Neural cell (in vitro differentiated cells): ENCODE results near the gene AP3B1. TPM values are rescaled to one million over a fixed set of nuclear protein-coding genes. Genes with fewer than 3 reads are reported as not detected.

Experiments
- H2AFZ ChIP-seq: fragments of 200-600, 300-800 bp; sonication (generic), shearing (Covaris generic); 2 replicates; pipeline ENCODE4 v1.6.0; 2014; ENCODE audit warnings: low read depth, mild to moderate bottlenecking, antibody characterized with exemption, low read length, moderate library complexity
- H3F3A ChIP-seq: fragments of 200-600 bp; shearing (Covaris generic); 2 replicates; pipeline ENCODE4 v1.6.1; 2016; ENCODE audit warnings: mild to moderate bottlenecking, moderate library complexity, mixed read lengths, antibody characterized with exemption, low read length; ENCODE audit not compliant: insufficient read depth, poor library complexity, severe bottlenecking
- H3K27ac ChIP-seq: fragments of 200-600, 300-800 bp; sonication (generic), shearing (Covaris generic); 2 replicates; pipeline ENCODE4 v1.5.1; 2014; ENCODE audit warnings: mild to moderate bottlenecking, low read length, moderate library complexity
- H3K27me3 ChIP-seq: fragments of 300-800, 200-600 bp; sonication (generic), shearing (Covaris generic); 2 replicates; pipeline ENCODE4 v1.6.0; 2014; ENCODE audit warnings: mild to moderate bottlenecking, low read depth, low read length, moderate library complexity; ENCODE audit not compliant: insufficient read depth
- H3K36me3 ChIP-seq: fragments of 300-800, 200-600 bp; sonication (generic), shearing (Covaris generic); 2 replicates; pipeline ENCODE4 v1.5.1; 2014; ENCODE audit warnings: mild to moderate bottlenecking, antibody characterized with exemption, low read length, moderate library complexity; ENCODE audit not compliant: insufficient read depth
- H3K4me2 ChIP-seq: fragments of 300-800, 200-600 bp; sonication (generic), shearing (Covaris generic); 2 replicates; pipeline ENCODE4 v1.6.0; 2014; ENCODE audit warnings: mild to moderate bottlenecking, low read length
- H3K4me3 ChIP-seq: fragments of 300-800, 200-600 bp; sonication (generic), shearing (Covaris generic); 2 replicates; pipeline ENCODE4 v1.5.1; 2014; ENCODE audit warnings: mild to moderate bottlenecking, low read length, moderate library complexity
- H3K79me2 ChIP-seq: fragments of 200-600 bp; shearing (Covaris generic); replicated peaks from 2 replicates; pipeline ENCODE4 v1.6.0; 2014; ENCODE audit warnings: mild to moderate bottlenecking, low read length, moderate library complexity; ENCODE audit not compliant: insufficient read depth
- H3K9ac ChIP-seq: fragments of 300-800, 200-600 bp; sonication (generic), shearing (Covaris generic); 2 replicates; pipeline ENCODE4 v1.6.1; 2016; ENCODE audit warnings: mild to moderate bottlenecking, low read length, mixed read lengths
- H3K9me2 ChIP-seq: fragments of 200-600 bp; shearing (Covaris generic); 2 replicates; pipeline ENCODE4 v1.6.1; 2016; ENCODE audit warnings: mild to moderate bottlenecking, low read length, mixed read lengths; ENCODE audit not compliant: insufficient read depth
- H3K9me3 ChIP-seq: fragments of 200-600, 300-800 bp; sonication (generic), shearing (Covaris generic); 2 replicates; pipeline ENCODE4 v1.6.1; 2016; ENCODE audit warnings: mild to moderate bottlenecking, mixed run types, low read length, moderate library complexity, mixed read lengths
- H4K20me1 ChIP-seq: fragments of 200-600 bp; shearing (Covaris generic); 2 replicates; pipeline ENCODE4 v1.6.1; 2016; ENCODE audit warnings: mild to moderate bottlenecking, mixed run types; ENCODE audit not compliant: insufficient read depth
- CTCF ChIP-seq: fragments of 450-650 bp; IDR thresholded peaks from 2 replicates; pipeline ENCODE4 v1.5.1; 2014; ENCODE audit warnings: antibody characterized with exemption, mild to moderate bottlenecking, moderate library complexity; ENCODE audit not compliant: poor library complexity, severe bottlenecking
- EP300 ChIP-seq: fragments of 450-650 bp; conservative IDR thresholded peaks from 2 replicates; pipeline ENCODE4 v1.6.1; 2014; ENCODE audit warnings: antibody characterized with exemption, mild to moderate bottlenecking, moderate library complexity; ENCODE audit not compliant: poor library complexity, severe bottlenecking
- EZH2 ChIP-seq: fragments of 200-600, 300-800 bp; shearing (Covaris generic), sonication (generic); IDR thresholded peaks from 2 replicates; pipeline ENCODE4 v1.6.1; 2014; ENCODE audit warnings: antibody characterized with exemption, low read length, borderline replicate concordance, mild to moderate bottlenecking; ENCODE audit not compliant: insufficient read depth, poor library complexity, severe bottlenecking
- MXI1 ChIP-seq: fragments of 450-650 bp; conservative IDR thresholded peaks from 2 replicates; pipeline ENCODE4 v1.6.1; 2014; ENCODE audit warnings: antibody characterized with exemption, mild to moderate bottlenecking; ENCODE audit not compliant: poor library complexity, severe bottlenecking
- POLR2AphosphoS5 ChIP-seq: IDR thresholded peaks from 2 replicates; pipeline ENCODE4 v1.6.1; 2012
- RAD21 ChIP-seq: fragments of 450-650 bp; conservative IDR thresholded peaks from 2 replicates; pipeline ENCODE4 v1.6.1; 2014; ENCODE audit warnings: antibody characterized with exemption, mild to moderate bottlenecking, moderate library complexity
- SMC3 ChIP-seq: fragments of 450-650 bp; conservative IDR thresholded peaks from 2 replicates; pipeline ENCODE4 v1.6.1; 2014; ENCODE audit warnings: antibody characterized with exemption, mild to moderate bottlenecking, moderate library complexity; ENCODE audit not compliant: poor library complexity
- TAF1 ChIP-seq: IDR thresholded peaks from 2 replicates; pipeline ENCODE4 v1.6.1; 2012; ENCODE audit warnings: low read depth
- polyA plus RNA-seq: library from polyadenylated mRNA; depleted of rRNA; stranded (reverse); fragments of >200 nt; gene quantifications from 2 replicates; pipeline ENCODE4 v1.2.3, GENCODE V29; 2014
- TF ChIP-seq, protein P1 (sequence below): IDR thresholded peaks from 2 replicates; pipeline ENCODE4 v1.6.1; 2012; ENCODE audit warnings: borderline replicate concordance

Gene AP3B1
- polyA plus RNA-seq, 1 donor from 2014 or later: 8.5 TPM

- Histone ChIP-seq H3K27ac (no peak overlapping the region), H3K9me2 (no peaks in the 10 kb centered on the region)
These were observed 29.9 kb downstream of the AP3B1 start for GRCh38 chr5:78264600-78264999.

DNA sequence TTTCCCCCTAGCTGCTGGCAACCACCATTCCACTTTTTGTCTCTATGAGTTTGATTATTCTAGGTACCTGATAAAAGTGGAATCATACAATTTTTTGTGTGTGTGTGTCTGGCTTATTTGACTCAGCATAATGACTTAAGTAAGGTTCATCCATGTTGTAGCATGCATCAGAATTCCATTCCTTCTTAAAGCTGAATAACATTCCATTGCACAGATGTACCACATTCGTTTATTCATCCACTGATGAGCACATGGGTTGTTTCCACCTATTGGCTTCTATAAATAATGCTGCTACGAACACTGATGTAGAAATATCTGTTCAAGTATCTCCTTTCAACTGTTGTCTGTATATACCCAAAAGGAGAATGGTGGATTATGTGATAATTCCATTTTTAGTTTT lies 33.7 kb downstream of the AP3B1 start:
- no peak overlapping the region for H3K27ac ChIP-seq
- H3K9me2 ChIP-seq: no peaks in the 10 kb centered on the region
- H3K27me3 ChIP-seq: no peaks in the 10 kb centered on the region
- peaks cover 2% of the 10 kb centered on the region for H3K9me3 ChIP-seq
- H2AFZ ChIP-seq: no peak overlapping the region
- TF ChIP-seq CTCF: no peak
- TF ChIP-seq TAF1: no peak
- TF ChIP-seq POLR2AphosphoS5: no peak
- no peak for TF ChIP-seq MXI1
- no peak for TF ChIP-seq SMC3
- TF ChIP-seq, protein P1, sequence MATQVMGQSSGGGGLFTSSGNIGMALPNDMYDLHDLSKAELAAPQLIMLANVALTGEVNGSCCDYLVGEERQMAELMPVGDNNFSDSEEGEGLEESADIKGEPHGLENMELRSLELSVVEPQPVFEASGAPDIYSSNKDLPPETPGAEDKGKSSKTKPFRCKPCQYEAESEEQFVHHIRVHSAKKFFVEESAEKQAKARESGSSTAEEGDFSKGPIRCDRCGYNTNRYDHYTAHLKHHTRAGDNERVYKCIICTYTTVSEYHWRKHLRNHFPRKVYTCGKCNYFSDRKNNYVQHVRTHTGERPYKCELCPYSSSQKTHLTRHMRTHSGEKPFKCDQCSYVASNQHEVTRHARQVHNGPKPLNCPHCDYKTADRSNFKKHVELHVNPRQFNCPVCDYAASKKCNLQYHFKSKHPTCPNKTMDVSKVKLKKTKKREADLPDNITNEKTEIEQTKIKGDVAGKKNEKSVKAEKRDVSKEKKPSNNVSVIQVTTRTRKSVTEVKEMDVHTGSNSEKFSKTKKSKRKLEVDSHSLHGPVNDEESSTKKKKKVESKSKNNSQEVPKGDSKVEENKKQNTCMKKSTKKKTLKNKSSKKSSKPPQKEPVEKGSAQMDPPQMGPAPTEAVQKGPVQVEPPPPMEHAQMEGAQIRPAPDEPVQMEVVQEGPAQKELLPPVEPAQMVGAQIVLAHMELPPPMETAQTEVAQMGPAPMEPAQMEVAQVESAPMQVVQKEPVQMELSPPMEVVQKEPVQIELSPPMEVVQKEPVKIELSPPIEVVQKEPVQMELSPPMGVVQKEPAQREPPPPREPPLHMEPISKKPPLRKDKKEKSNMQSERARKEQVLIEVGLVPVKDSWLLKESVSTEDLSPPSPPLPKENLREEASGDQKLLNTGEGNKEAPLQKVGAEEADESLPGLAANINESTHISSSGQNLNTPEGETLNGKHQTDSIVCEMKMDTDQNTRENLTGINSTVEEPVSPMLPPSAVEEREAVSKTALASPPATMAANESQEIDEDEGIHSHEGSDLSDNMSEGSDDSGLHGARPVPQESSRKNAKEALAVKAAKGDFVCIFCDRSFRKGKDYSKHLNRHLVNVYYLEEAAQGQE: no peak
- H3K79me2 ChIP-seq: no peaks in the 10 kb centered on the region
- no peaks in the 10 kb centered on the region for H3F3A ChIP-seq
- H3K9ac ChIP-seq: no peak overlapping the region
- H3K4me2 ChIP-seq: no peak overlapping the region
- no peak overlapping the region for H3K4me3 ChIP-seq
- H3K36me3 ChIP-seq: no peaks in the 10 kb centered on the region
- no peaks in the 10 kb centered on the region for H4K20me1 ChIP-seq

More at GRCh38 chr5:78264600-78264999, 29.9 kb downstream of the AP3B1 start:
- no peaks in the 10 kb centered on the region for H3K27me3 ChIP-seq
- no peak overlapping the region for H2AFZ ChIP-seq
- no peaks in the 10 kb centered on the region for H3K9me3 ChIP-seq
- no peak overlapping the region for H3K9ac ChIP-seq
- no peaks in the 10 kb centered on the region for H3K36me3 ChIP-seq
- H3K79me2 ChIP-seq: no peaks in the 10 kb centered on the region
- no peak overlapping the region for H3K4me3 ChIP-seq
- no peaks in the 10 kb centered on the region for H4K20me1 ChIP-seq
- TF ChIP-seq EP300 (no peak), EZH2 (no peak), CTCF (no peak), POLR2AphosphoS5 (no peak), MXI1 (no peak), TAF1 (no peak), SMC3 (no peak), RAD21 (no peak)
- TF ChIP-seq, protein P1: no peak
- no peak overlapping the region for H3K4me2 ChIP-seq
- no peaks in the 10 kb centered on the region for H3F3A ChIP-seq
